ENCODE measurements around the gene SCO2. TPM values are rescaled to one million over a fixed set of nuclear protein-coding genes. Genes with fewer than 3 reads are reported as not detected.

The SCO2 gene
- total RNA-seq: 1 to 10 TPM in 2 of 4 donors, not detected in 2; 3.5 to 3.9 TPM

DNA sequence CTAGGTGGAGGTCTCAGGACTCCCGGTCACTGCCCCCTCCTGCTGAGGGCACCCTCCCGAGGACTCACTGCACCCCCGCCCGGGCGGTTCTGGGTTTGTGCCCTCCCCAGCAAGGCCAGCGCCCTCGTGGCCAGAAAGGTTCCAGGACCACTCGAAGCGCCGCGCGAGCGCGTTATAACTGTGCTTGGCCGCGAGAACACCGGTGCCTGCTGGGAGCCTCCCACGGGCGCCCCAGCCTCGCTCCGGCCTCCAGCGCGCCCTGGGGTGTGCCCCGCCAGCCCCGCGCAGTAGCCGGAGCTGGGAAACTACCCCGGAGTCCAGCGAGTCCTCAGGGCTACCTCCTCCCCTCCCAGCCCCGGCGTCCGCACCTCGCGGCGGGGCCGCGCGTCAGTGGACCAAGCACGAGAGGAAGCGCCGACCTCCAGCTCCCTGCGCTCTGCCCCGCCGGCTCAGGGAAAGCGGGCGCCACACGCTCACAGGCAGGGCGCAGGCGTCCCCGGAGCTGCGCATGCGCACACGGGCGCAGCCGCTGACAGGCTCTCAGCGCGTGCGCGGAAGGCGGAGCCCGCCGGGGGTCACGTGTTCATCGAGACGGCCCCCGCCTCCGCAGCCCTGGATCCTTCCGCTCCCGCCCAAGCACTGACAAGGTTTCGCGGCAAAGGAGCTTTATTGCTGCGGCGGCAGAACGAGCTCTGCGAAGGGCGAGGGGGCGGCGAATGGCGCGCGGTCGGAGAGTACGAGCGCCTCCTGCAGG, at the start of gene SCO2:
Gene SCO2, minus strand, starts transcription at position 495 of the 754 bp plus-strand sequence. CDS start 1,187 bp downstream, outside the sequence.
- intact Hi-C loops (cut with DNase I; ENCODE audit: low total_unique reads): no loop called here
- Histone ChIP-seq H3K27ac (peak within 1 kb of the TSS; percentile 86 to 88), H3K9me3 (no peaks in the 10 kb centered on the region), H3K4me3 (peak within 1 kb of the TSS; percentile 72 to 83), H3K27me3 (peaks cover 0 to 8% of the 10 kb centered on the region in 2 donors), H3K4me1 (no peaks in the 10 kb centered on the region), H3K36me3 (no peaks in the 10 kb centered on the region)
- peak; percentile 68 to 80 for TF ChIP-seq POLR2A (IDR thresholded peaks at IDR 0.05)
- TF ChIP-seq, protein P1, sequence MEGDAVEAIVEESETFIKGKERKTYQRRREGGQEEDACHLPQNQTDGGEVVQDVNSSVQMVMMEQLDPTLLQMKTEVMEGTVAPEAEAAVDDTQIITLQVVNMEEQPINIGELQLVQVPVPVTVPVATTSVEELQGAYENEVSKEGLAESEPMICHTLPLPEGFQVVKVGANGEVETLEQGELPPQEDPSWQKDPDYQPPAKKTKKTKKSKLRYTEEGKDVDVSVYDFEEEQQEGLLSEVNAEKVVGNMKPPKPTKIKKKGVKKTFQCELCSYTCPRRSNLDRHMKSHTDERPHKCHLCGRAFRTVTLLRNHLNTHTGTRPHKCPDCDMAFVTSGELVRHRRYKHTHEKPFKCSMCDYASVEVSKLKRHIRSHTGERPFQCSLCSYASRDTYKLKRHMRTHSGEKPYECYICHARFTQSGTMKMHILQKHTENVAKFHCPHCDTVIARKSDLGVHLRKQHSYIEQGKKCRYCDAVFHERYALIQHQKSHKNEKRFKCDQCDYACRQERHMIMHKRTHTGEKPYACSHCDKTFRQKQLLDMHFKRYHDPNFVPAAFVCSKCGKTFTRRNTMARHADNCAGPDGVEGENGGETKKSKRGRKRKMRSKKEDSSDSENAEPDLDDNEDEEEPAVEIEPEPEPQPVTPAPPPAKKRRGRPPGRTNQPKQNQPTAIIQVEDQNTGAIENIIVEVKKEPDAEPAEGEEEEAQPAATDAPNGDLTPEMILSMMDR (IDR thresholded peaks at IDR 0.05): peak in 3 of 4 experiments; percentile 16 to 55 (median 53)
- DNase-seq: peak; percentile 97

DNA sequence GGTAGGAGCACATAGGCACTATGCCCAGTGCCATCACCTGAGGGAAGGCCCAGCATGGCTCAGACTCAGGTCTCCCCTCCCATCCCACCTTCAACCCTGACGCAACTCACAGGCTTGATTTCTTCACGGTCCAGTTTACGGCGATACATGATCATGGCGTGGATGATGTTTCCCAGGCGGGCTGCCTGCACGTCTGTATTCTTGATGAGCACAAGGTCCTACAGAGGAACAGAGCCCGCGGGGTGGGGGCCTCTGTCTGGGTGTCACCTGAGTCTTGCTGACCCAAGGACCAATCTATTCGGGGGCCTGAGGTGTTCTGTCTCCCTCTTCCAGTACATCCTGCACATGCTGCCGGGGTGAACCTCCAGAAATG, 49.0 kb upstream of the SCO2 start:
- H3K27me3 ChIP-seq: no peaks in the 10 kb centered on the region
- intact Hi-C loops (cut with DNase I; ENCODE audit: low total_unique reads): no loop called here
- no peaks in the 10 kb centered on the region for H3K9me3 ChIP-seq
- DNase-seq: no peak
- H3K4me3 ChIP-seq: no peak overlapping the region
- no peak overlapping the region for H3K27ac ChIP-seq
- H3K4me1 ChIP-seq: no peaks in the 10 kb centered on the region
- no peaks in the 10 kb centered on the region for H3K36me3 ChIP-seq
- no peak for TF ChIP-seq POLR2A (IDR thresholded peaks at IDR 0.05)
- TF ChIP-seq, protein P1 (IDR thresholded peaks at IDR 0.05): no peak

DNA sequence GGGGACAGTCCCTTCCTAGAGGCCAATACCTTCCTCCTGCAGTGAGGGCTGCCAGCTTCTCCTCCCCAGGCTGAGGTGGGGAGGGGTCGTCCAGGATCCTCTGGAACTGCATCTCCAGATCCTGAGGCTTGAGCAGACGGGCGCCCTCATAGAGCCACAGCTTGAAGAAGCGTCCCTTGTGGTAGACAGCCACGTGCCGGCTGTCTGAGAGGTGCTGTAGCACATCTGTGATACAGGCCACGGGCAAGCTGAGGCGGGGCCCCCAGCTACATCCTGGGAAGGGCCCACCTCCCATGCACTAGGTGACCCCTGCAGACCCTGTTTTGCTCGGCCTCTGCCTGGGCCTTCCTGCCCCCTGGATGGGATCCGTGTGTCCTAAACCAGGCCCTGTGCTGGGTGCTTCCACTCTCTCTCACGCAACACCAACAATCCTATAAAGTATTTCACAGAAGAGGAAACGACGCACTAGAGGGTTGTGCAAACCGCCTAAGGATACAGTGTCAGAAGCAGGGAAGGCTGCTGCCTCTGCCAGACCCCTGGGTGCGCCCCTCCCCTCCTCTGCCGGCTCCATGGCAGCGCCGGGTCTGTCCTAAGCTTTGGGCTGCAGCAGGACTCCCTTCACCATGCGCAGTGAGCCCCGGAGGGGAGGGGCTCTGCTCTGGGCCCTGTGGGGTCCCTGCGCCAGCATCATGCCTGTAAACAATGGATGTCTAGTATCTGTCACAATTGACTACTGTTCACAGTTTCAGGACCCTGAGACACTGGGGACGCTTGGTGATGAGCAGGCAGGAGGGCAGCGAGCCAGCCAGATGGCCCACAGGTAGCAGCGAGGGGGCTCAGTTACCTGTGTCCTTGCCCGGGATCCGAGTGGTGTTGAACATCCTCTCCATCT, 48.3 kb upstream of the SCO2 start:
- Histone ChIP-seq H3K36me3 (no peaks in the 10 kb centered on the region), H3K9me3 (no peaks in the 10 kb centered on the region), H3K4me3 (no peak overlapping the region), H3K27me3 (no peaks in the 10 kb centered on the region), H3K4me1 (no peaks in the 10 kb centered on the region), H3K27ac (no peak overlapping the region)
- TF ChIP-seq, protein P1 (IDR thresholded peaks at IDR 0.05): no peak
- no peak for TF ChIP-seq POLR2A (IDR thresholded peaks at IDR 0.05)
- intact Hi-C loops (cut with DNase I; ENCODE audit: low total_unique reads): no loop called here
- DNase-seq: no peak

DNA sequence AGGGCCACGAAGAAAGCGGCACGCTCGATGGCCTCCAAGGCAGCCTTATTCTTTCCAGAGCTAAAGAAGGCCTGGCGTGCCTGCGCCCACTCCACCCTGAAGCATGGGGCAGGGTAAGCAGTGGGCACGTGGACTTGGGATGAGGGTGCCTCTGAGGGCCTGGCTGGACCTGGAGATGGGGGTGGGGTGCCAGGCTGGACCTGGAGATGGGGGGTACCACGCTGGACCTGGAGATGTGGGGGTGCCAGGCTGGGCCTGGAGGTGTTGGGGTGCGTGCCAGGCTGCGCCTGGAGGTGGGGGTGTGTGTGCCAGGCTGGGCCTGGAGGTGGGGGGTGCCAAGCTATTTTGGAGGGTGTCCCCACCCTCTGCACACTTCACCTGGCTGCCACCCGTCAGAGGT, 47.6 kb upstream of the SCO2 start:
- TF ChIP-seq, protein P1 (IDR thresholded peaks at IDR 0.05): no peak
- TF ChIP-seq POLR2A (IDR thresholded peaks at IDR 0.05): no peak
- Histone ChIP-seq H3K27ac (no peak overlapping the region), H3K9me3 (no peaks in the 10 kb centered on the region), H3K27me3 (no peaks in the 10 kb centered on the region), H3K4me3 (no peak overlapping the region), H3K36me3 (no peaks in the 10 kb centered on the region), H3K4me1 (no peaks in the 10 kb centered on the region)
- no peak for DNase-seq
- intact Hi-C loops (cut with DNase I; ENCODE audit: low total_unique reads): no loop called here
